ENCODE data around the gene PODXL.

DNA sequence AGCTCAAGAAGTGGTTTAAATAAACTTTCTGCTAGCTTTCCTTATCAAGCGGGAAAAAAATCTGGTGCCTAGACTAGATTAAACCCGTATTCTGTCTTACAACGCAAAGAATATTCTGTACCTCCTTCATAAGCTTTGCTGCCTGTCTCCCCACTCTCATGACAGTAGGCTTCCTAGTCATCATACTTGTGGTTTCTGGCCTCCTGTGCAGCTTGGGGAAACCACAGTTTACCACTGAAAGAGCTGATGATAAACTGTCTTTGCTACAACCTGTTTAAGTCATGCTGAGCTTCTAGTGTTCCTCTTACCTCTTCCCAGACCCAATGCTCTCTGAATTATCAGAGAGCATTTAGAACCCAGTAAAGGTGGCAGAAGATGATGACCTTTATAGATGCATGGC lies 55.0 kb downstream of the PODXL start:
- TF ChIP-seq POLR2A (IDR thresholded peaks at IDR 0.05; ENCODE audit: control extremely low read depth in 1 of 2, low read depth in 2 of 2, low read length in 2 of 2) (no peak), EZH2 (IDR thresholded peaks at IDR 0.05; ENCODE audit: low read depth, low read length, severe bottlenecking) (no peak), TAF1 (IDR thresholded peaks at IDR 0.05; ENCODE audit: low read depth, low read length) (no peak), YY1 (IDR thresholded peaks at IDR 0.05; ENCODE audit: low read depth, low read length) (no peak), CHD2 (IDR thresholded peaks at IDR 0.05; ENCODE audit: low read length) (no peak), SUZ12 (IDR thresholded peaks at IDR 0.05; ENCODE audit: low read length) (no peak), JUND (IDR thresholded peaks at IDR 0.05; ENCODE audit: low read length) (no peak)
- TF ChIP-seq, protein P1, sequence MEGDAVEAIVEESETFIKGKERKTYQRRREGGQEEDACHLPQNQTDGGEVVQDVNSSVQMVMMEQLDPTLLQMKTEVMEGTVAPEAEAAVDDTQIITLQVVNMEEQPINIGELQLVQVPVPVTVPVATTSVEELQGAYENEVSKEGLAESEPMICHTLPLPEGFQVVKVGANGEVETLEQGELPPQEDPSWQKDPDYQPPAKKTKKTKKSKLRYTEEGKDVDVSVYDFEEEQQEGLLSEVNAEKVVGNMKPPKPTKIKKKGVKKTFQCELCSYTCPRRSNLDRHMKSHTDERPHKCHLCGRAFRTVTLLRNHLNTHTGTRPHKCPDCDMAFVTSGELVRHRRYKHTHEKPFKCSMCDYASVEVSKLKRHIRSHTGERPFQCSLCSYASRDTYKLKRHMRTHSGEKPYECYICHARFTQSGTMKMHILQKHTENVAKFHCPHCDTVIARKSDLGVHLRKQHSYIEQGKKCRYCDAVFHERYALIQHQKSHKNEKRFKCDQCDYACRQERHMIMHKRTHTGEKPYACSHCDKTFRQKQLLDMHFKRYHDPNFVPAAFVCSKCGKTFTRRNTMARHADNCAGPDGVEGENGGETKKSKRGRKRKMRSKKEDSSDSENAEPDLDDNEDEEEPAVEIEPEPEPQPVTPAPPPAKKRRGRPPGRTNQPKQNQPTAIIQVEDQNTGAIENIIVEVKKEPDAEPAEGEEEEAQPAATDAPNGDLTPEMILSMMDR (IDR thresholded peaks at IDR 0.05; ENCODE audit: control extremely low read depth in 1 of 3, insufficient read depth in 1 of 3, low read depth in 1 of 3, low read length in 3 of 3), result no peak
- TF ChIP-seq, protein P2, sequence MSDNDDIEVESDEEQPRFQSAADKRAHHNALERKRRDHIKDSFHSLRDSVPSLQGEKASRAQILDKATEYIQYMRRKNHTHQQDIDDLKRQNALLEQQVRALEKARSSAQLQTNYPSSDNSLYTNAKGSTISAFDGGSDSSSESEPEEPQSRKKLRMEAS (IDR thresholded peaks at IDR 0.05), result no peak

Data from H1 (cell line).